GM18511 (cell line): ENCODE measurements around the gene MYMX.

Experiments
- ATAC-seq: cut with Tn5 transposase; IDR thresholded peaks from one replicate; pipeline ENCODE4 v1.9.1; 2021; ENCODE audit warnings: mild to moderate bottlenecking, moderate library complexity; ENCODE audit not compliant: unreplicated experiment

Gene MYMX

DNA sequence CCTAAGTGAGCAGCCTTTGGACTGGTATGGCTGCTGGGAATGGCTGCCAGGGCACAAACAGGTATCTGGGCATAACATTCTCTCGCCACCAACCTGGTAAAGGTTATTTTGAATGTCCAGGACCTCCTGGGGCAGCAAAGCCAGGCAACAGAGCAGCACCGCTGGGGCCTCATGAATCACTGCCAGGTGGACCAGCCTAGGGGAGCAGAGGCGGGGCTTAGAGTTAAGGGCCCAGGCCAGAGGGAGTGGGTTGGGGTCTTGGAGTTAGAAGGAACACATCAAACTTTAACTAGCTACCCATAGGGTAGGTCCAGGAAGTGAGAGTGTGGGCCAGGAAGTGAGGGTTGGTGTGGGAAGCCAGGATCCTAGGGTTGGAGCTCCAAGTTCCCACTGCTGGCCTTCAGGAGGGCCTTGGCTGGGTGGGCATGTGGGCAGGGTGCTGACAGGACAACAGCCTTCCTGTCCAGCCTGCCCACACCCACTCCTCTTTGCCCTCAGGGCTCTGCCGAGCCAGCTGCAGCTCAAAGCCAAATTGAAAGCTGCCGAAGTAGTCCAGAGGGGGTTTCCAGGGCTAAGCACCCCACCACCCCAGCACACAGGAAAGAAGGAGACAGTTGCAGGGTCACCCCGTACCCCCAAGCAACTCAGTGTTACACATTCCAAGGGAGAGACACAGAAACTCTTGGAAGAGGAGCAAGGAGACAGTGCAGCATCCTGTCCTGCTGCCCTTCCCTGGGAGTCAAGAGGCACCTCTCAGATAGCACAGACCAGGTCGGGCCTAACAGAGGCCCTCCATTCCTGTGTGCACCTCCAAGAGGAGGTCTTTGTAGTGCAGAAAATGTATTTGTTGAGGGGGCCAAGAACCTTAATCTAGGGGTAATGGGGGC is 46.0 kb downstream of the MYMX start:
- no peak for ATAC-seq

DNA sequence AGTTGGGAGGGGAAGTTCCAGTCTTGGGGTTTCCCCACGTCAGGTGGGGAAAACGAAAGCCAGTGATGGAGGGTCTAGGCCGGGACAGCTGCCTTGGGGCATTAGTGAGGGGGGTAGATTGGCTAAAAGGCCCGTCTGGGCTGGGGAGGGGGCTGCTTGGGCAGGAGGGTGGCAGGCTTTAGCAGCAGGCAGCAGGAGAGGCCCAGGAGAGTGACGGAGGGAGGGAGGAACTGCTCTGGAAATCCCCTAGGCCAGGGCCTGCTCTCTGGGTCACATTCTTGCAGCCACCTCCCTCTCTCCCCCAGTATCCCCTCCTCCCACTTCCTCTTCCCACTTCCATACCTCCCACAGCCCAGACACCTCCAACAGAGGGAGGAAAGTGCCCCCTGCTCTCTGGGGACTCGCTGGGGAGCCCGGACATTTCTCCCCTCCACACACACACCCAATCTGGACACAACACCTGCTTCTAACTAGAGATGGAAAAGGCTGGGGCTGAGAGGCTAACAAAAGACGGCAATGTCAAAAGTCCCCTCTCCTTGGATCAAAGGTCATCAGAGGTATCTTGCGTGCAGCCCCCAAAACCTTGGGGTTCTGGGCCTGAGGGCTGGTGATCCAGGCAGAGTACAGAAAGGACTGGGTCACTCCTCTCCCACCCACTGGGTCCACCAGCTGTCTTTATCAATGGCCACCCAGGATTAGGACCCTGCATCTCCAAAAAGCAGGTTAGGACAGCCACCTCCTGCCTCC is 46.8 kb downstream of the MYMX start:
- ATAC-seq, result no peak

DNA sequence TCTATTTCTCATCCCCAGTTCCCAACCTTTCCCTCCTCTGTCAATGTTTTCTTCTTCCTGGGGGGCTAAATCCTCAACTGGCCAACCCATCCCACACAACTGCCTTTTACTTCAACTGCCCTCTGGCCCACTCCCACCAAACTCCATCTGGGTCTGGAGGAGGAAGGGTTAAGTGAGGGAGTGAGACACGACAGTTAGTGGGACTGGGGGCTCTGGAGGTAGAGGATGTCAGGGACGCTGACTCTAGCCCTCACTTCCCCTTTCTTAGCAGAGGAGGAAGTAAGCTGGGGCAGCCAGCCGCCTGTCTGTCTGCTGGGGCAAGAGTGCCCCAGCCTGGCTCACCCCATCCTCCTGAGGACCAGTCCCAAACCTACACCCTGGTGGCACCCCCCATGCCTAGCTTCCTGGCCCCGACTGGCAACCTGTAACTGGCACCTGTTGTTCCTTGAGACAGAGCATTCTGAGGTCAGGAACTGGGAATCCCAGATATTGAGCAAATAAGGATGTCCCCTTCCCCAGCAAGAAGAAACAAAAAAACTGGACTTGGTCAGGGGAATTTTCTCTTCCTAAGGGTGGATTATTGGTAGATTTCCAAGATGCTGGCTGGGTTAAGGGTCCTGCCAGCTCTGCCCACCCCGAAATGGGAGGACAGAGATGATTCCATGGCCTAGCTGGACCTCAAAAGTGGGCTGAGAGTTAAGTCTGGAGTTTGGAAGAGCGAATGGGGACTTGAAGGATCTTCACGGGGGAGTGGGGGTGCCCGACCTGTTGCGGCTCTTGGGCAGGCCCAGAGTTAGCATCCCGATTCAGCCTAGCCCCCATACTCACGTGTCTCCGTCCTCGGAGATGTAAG is 47.7 kb downstream of the MYMX start:
- ATAC-seq, result peak; percentile 38

DNA sequence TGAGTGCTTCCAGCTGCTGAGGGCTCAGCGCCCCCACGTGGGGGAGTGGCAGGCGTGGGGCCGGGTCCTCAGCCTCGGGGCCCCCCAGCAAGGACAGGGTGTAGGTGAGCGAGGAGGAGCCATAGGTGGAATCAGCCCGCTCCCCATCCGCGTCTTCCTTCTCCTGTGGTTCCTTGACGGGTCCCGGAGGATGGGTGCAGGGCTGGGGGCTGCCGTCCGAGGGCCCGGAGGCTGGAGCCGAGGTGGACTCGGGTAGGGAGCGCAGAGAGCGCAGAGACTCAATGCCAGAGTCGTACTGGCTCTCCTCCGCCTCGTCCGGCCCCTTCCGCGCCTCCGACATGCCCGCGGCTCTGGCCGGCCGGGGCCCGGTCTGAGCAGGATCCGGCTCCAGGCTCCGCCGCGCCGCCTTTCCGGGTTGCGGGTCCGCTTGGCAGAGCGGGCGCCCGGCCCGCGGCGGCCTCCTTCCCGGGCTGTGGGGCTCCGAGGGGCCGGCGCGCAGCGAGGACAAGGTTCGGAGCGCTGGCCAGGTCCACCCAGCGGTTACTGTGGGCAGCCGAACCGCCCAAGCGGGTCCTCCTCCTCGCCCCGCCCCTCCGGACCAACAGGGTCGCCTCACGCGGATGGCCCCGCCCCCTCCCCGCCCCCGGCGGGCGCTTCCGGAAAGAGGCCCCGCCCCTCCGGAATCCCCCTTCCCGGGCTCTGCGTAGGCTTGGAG is 48.4 kb downstream of the MYMX start, which contains the start of gene NFKBIE:
TSS of gene NFKBIE (minus strand) at position 545 of the 715 bp plus-strand sequence. CDS start at position 340, 205 bp downstream.
- peak; percentile 39 for ATAC-seq

DNA sequence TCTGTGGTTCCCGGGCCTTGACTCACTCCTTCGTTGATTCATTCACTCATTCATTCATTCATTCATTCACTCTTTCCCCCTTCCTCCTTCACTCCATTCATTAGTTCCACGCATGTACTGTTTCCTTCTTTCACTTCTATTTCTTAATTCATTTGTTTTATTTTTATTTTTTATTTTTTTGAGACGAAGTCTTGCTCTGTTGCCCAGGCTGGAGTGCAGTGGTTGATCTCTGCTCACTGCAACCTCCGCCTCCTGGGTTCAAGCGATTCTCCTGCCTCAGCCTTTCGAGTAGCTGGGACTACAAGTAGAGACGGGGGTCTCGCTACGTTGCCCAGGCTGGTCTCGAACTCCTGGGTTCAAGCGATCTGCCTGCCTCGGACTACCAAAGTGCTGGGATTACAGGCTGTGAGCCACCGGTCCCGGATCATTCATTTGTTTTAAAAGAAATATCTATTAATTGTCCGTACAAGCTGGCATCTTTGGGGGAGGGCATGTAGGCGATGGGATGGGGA is 49.1 kb downstream of the MYMX start:
- peak; percentile 0 for ATAC-seq

DNA sequence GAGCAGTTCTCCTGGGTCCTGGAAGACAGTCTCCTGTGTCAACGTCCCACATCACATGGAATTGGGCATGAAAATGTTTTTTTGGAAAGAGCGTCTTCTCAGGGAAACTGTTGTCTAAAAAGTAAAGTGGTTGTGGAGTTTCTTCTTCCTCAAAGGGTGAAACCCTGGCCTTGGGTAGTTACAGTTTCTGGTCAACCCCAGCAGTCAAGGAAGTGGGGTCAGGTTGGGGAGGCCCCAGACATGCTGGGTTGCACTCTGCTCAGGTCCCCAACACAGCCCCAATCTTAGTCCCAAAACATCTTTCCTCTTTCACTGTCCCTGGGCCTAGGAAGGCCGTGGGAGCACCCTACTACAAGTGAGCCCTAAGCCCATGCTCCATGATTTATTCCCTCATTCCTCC is 49.6 kb downstream of the MYMX start:
- ATAC-seq, result peak; percentile 35

DNA sequence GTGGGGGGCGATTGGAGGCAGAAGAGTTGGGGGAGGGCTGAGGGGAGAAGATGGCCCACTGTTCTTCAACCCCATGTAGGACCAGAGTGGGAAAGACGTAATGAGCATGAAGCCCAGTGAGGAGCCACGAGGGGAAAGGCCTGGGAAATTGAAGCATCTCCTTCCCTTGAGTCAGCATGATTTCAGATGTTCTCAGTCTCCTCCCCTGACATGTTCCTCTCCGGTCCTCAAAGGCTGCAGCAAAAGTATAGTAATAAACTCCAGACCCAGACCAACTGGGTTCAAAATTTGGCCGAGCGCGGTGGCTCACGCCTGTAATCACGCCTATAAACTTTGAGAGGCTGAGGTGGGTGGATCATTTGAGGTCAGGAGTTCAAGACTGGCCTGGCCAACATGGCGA is 50.5 kb downstream of the MYMX start:
- ATAC-seq, result no peak
